PC-3 (cell line): ENCODE data around the gene CHL1. TPM values are rescaled to one million over a fixed set of nuclear protein-coding genes. Genes with fewer than 3 reads are reported as not detected.

Experiments used
- ATAC-seq: fragments of 200-7000 bp; cut with Tn5 transposase; 2 replicates; pipeline ENCODE4 v1.9.1; 2020; ENCODE audit warnings: mild to moderate bottlenecking, moderate library complexity
- BruUV-seq: library from RNA; stranded (reverse); fragments of 400-500 nt; replicated peaks from 2 replicates; lab custom pipeline; 2021; lab: Mats Ljungman, UMichigan
- CTCF ChIA-PET: fragments of 300-600 bp; sonication (Branson Sonifier 250); formaldehyde crosslinking; loops from one replicate; lab custom pipeline; 2022; ENCODE audit warnings: antibody characterized with exemption; lab: Charles Lee
- POLR2A ChIA-PET: fragments of 300-600 bp; sonication (Branson Sonifier 250); formaldehyde crosslinking; loops from one replicate; lab custom pipeline; 2022; ENCODE audit warnings: antibody characterized with exemption; ENCODE audit not compliant: unreplicated experiment; lab: Charles Lee
- DNase-seq: peaks from one replicate; pipeline ENCODE4 v3.0.0-alpha.2; 2015
- H2AFZ ChIP-seq: fragments of 300-600 bp; sonication (generic); 2 replicates; pipeline ENCODE4 v1.6.0; 2016; ENCODE audit warnings: antibody characterized with exemption, low read length
- H3F3A ChIP-seq: fragments of 300-600 bp; sonication (generic); one replicate; pipeline ENCODE4 v1.6.0; 2017; ENCODE audit warnings: antibody characterized with exemption, low read length, control low read depth, mild to moderate bottlenecking; ENCODE audit not compliant: unreplicated experiment
- H3K27ac ChIP-seq: fragments of 300-600 bp; sonication (generic); 2 replicates; pipeline ENCODE4 v1.5.1; 2016; ENCODE audit warnings: mild to moderate bottlenecking, low read length
- H3K27me3 ChIP-seq: fragments of 300-600 bp; sonication (generic); 2 replicates; pipeline ENCODE4 v1.6.1; 2016; ENCODE audit warnings: low read length, mixed read lengths
- H3K36me3 ChIP-seq: fragments of 300-600 bp; sonication (generic); 2 replicates; pipeline ENCODE4 v1.6.1; 2016; ENCODE audit warnings: low read depth, mixed run types, low read length, mixed read lengths
- H3K4me1 ChIP-seq: fragments of 300-600 bp; sonication (generic); 2 replicates; pipeline ENCODE4 v1.5.1; 2016; ENCODE audit warnings: low read length; ENCODE audit not compliant: insufficient read depth
- H3K4me2 ChIP-seq: fragments of 300-600 bp; sonication (generic); 2 replicates; pipeline ENCODE4 v1.6.0; 2016; ENCODE audit warnings: low read length
- H3K4me3 ChIP-seq: fragments of 300-600 bp; sonication (generic); 2 replicates; pipeline ENCODE4 v1.5.1; 2016; ENCODE audit warnings: mild to moderate bottlenecking, low read length, mixed read lengths
- H3K79me2 ChIP-seq: fragments of 300-600 bp; sonication (generic); 2 replicates; pipeline ENCODE4 v1.6.1; 2017; ENCODE audit warnings: low read length, mixed read lengths
- H3K9ac ChIP-seq: fragments of 300-600 bp; sonication (generic); 2 replicates; pipeline ENCODE4 v1.6.0; 2016; ENCODE audit warnings: mild to moderate bottlenecking, low read length
- H3K9me2 ChIP-seq: fragments of 300-600 bp; sonication (generic); replicated peaks from 2 replicates; pipeline ENCODE4 v1.6.1; 2016; ENCODE audit warnings: mixed run types, low read length, mixed read lengths
- H3K9me3 ChIP-seq: fragments of 300-600 bp; sonication (generic); 2 replicates; pipeline ENCODE4 v1.6.1; 2016; ENCODE audit warnings: low read length, mixed read lengths
- H4K20me1 ChIP-seq: fragments of 300-600 bp; sonication (generic); 2 replicates; pipeline ENCODE4 v1.6.1; 2016; ENCODE audit warnings: low read length, mixed read lengths
- CTCF ChIP-seq: fragments of 300-600 bp; sonication (generic); conservative IDR thresholded peaks from 2 replicates; pipeline ENCODE4 v1.5.1; 2017; ENCODE audit warnings: antibody characterized with exemption, low read depth, mild to moderate bottlenecking, low read length
- EZH2 ChIP-seq: fragments of 300-600 bp; sonication (generic); IDR thresholded peaks from one replicate; pipeline ENCODE4 v1.6.1; 2017; ENCODE audit warnings: antibody characterized with exemption, mild to moderate bottlenecking, low read length; ENCODE audit not compliant: unreplicated experiment
- EZH2phosphoT487 ChIP-seq: fragments of 300-600 bp; sonication (generic); IDR thresholded peaks from 2 replicates; pipeline ENCODE4 v1.6.1; 2018; ENCODE audit warnings: mild to moderate bottlenecking, antibody characterized with exemption, low read length, borderline replicate concordance
- intact Hi-C: fragments of 100-400 bp; cut with micrococcal nuclease; formaldehyde crosslinking; loops from 2 replicates; pipeline ENCODE4 v1.9.0; 2023
- total RNA-seq: library from RNA; depleted of rRNA; stranded (reverse); fragments of >200 nt; gene quantifications from 2 replicates; pipeline ENCODE4 v1.2.3, GENCODE V29; 2014

CHL1 gene
- total RNA-seq, 1 experiment from 2014 or later = not detected

GRCh38 chr3:236881-237280, 40.3 kb downstream of the CHL1 start:
- no peak overlapping the region for H2AFZ ChIP-seq
- H3K27me3 ChIP-seq = no peaks in the 10 kb centered on the region
- no peaks in the 10 kb centered on the region for H4K20me1 ChIP-seq
- intact Hi-C loops = no loop called here
- H3K4me1 ChIP-seq = no peaks in the 10 kb centered on the region
- ATAC-seq (no peak), DNase-seq (no peak)
- POLR2A ChIA-PET = no interaction called here
- H3K9me3 ChIP-seq = peaks cover 5% of the 10 kb centered on the region; the same call in 1 of the 2 replicates
- no TSS peak for BruUV-seq
- TF ChIP-seq CTCF (no peak), EZH2phosphoT487 (no peak), EZH2 (no peak)
- no peak overlapping the region for H3K4me2 ChIP-seq
- H3K79me2 ChIP-seq = no peaks in the 10 kb centered on the region
- no peaks in the 10 kb centered on the region for H3K36me3 ChIP-seq
- H3K9ac ChIP-seq = no peak overlapping the region
- CTCF ChIA-PET = no interaction called here
- H3K9me2 ChIP-seq = no peaks in the 10 kb centered on the region
- no peak overlapping the region for H3K27ac ChIP-seq
- no peaks in the 10 kb centered on the region for H3F3A ChIP-seq
- H3K4me3 ChIP-seq = no peak overlapping the region

GRCh38 chr3:242602-243355, 46.2 kb downstream of the CHL1 start:
- H3K27ac ChIP-seq = no peak overlapping the region

More at GRCh38 chr3:242602-243355, 46.2 kb downstream of the CHL1 start:
- Histone ChIP-seq H3F3A (no peaks in the 10 kb centered on the region), H3K4me3 (no peak overlapping the region), H3K79me2 (no peaks in the 10 kb centered on the region), H3K36me3 (no peaks in the 10 kb centered on the region), H3K4me1 (no peaks in the 10 kb centered on the region), H2AFZ (no peak overlapping the region), H4K20me1 (no peaks in the 10 kb centered on the region), H3K4me2 (no peak overlapping the region), H3K9ac (no peak overlapping the region), H3K27me3 (peaks cover 6% of the 10 kb centered on the region; the same call in 1 of the 2 replicates), H3K9me2 (no peaks in the 10 kb centered on the region), H3K9me3 (peaks cover 8% of the 10 kb centered on the region; the same call in 1 of the 2 replicates)
- no TSS peak for BruUV-seq
- ChIA-PET POLR2A (no interaction called here), CTCF (no interaction called here)
- no peak for DNase-seq
- intact Hi-C loops = no loop called here
- no peak for ATAC-seq
- TF ChIP-seq CTCF (no peak), EZH2 (no peak), EZH2phosphoT487 (no peak)
